ENCODE results near the gene SRBD1. TPM values are rescaled to one million over a fixed set of nuclear protein-coding genes. Genes with fewer than 3 reads are reported as not detected.
A peak's percentile ranks its signal among the peaks of the same experiment; 100 is the strongest.

SRBD1 gene
- total RNA-seq, 1 experiment from 2014 or later = 19.8 TPM

- no peak for ATAC-seq
- no peaks in the 10 kb centered on the region for H3K27me3 ChIP-seq (ENCODE audit: low read length)
- TF ChIP-seq EZH2phosphoT487 (IDR thresholded peaks at IDR 0.05; ENCODE audit: borderline replicate concordance, low read length) = no peak
- no peak for TF ChIP-seq EZH2 (IDR thresholded peaks at IDR 0.05; ENCODE audit: low read length, unreplicated experiment)
- peak; percentile 78 for TF ChIP-seq CTCF (conservative IDR thresholded peaks at IDR 0.05; ENCODE audit: low read depth, low read length)
- no peaks in the 10 kb centered on the region for H4K20me1 ChIP-seq (ENCODE audit: low read length)
- H3K4me2 ChIP-seq (ENCODE audit: low read length) = no peak overlapping the region
- no peak overlapping the region for H3K9ac ChIP-seq (ENCODE audit: low read length)
- no peaks in the 10 kb centered on the region for H3F3A ChIP-seq (ENCODE audit: low read length, unreplicated experiment)
- H3K36me3 ChIP-seq (ENCODE audit: low read depth, low read length) = no peaks in the 10 kb centered on the region; the same call in 1 of the 2 replicates
- no TSS peak for BruUV-seq (replicated peaks)
- intact Hi-C loops (cut with micrococcal nuclease) = no loop called here
- ChIA-PET POLR2A (ENCODE audit: unreplicated experiment) (no interaction called here), CTCF (no interaction called here)
- H3K9me2 ChIP-seq (replicated peaks; ENCODE audit: low read length) = no peaks in the 10 kb centered on the region
- H3K4me1 ChIP-seq (ENCODE audit: insufficient read depth, low read length) = peaks cover 21% of the 10 kb centered on the region
- H3K9me3 ChIP-seq (ENCODE audit: low read length) = no peaks in the 10 kb centered on the region
- H2AFZ ChIP-seq (ENCODE audit: low read length) = no peak overlapping the region
- peaks cover 46% of the 10 kb centered on the region for H3K79me2 ChIP-seq (ENCODE audit: low read length)
- no peak overlapping the region for H3K27ac ChIP-seq (ENCODE audit: low read length)
- H3K4me3 ChIP-seq (ENCODE audit: low read length) = no peak overlapping the region
- peak; percentile 69 for DNase-seq
These were observed 3.4 kb downstream of the SRBD1 start for GRCh38 chr2:45607701-45608100.

GRCh38 chr2:45606796-45607195 is 4.3 kb downstream of the SRBD1 start:
- H3K79me2 ChIP-seq (ENCODE audit: low read length) = peaks cover 46% of the 10 kb centered on the region
- POLR2A ChIA-PET (ENCODE audit: unreplicated experiment) = no interaction called here

More at GRCh38 chr2:45606796-45607195, 4.3 kb downstream of the SRBD1 start:
- no peak overlapping the region for H3K4me3 ChIP-seq (ENCODE audit: low read length)
- peaks cover 1% of the 10 kb centered on the region for H3K36me3 ChIP-seq (ENCODE audit: low read depth, low read length)
- no peak overlapping the region for H3K9ac ChIP-seq (ENCODE audit: low read length)
- DNase-seq = no peak
- no peaks in the 10 kb centered on the region for H3F3A ChIP-seq (ENCODE audit: low read length, unreplicated experiment)
- H3K27me3 ChIP-seq (ENCODE audit: low read length) = no peaks in the 10 kb centered on the region
- BruUV-seq (replicated peaks) = no TSS peak
- H3K27ac ChIP-seq (ENCODE audit: low read length) = no peak overlapping the region
- no peaks in the 10 kb centered on the region for H3K9me3 ChIP-seq (ENCODE audit: low read length)
- H3K9me2 ChIP-seq (replicated peaks; ENCODE audit: low read length) = no peaks in the 10 kb centered on the region
- no peaks in the 10 kb centered on the region for H4K20me1 ChIP-seq (ENCODE audit: low read length)
- TF ChIP-seq CTCF (conservative IDR thresholded peaks at IDR 0.05; ENCODE audit: low read depth, low read length) = no peak
- no peak for TF ChIP-seq EZH2phosphoT487 (IDR thresholded peaks at IDR 0.05; ENCODE audit: borderline replicate concordance, low read length)
- TF ChIP-seq EZH2 (IDR thresholded peaks at IDR 0.05; ENCODE audit: low read length, unreplicated experiment) = no peak
- no peak overlapping the region for H2AFZ ChIP-seq (ENCODE audit: low read length)
- CTCF ChIA-PET = no interaction called here
- no peak for ATAC-seq
- no peak overlapping the region for H3K4me2 ChIP-seq (ENCODE audit: low read length)
- peaks cover 14% of the 10 kb centered on the region for H3K4me1 ChIP-seq (ENCODE audit: insufficient read depth, low read length)
- intact Hi-C loops (cut with micrococcal nuclease) = no loop called here

Measured in PC-3 (cell line).